HG03045 (cell line): ENCODE measurements around the gene SAP30BP.

Experiments
- ATAC-seq: cut with Tn5 transposase; IDR thresholded peaks from one replicate; pipeline ENCODE4 v1.9.1; 2021; ENCODE audit warnings: mild to moderate bottlenecking, moderate library complexity; ENCODE audit not compliant: unreplicated experiment

The SAP30BP gene

DNA sequence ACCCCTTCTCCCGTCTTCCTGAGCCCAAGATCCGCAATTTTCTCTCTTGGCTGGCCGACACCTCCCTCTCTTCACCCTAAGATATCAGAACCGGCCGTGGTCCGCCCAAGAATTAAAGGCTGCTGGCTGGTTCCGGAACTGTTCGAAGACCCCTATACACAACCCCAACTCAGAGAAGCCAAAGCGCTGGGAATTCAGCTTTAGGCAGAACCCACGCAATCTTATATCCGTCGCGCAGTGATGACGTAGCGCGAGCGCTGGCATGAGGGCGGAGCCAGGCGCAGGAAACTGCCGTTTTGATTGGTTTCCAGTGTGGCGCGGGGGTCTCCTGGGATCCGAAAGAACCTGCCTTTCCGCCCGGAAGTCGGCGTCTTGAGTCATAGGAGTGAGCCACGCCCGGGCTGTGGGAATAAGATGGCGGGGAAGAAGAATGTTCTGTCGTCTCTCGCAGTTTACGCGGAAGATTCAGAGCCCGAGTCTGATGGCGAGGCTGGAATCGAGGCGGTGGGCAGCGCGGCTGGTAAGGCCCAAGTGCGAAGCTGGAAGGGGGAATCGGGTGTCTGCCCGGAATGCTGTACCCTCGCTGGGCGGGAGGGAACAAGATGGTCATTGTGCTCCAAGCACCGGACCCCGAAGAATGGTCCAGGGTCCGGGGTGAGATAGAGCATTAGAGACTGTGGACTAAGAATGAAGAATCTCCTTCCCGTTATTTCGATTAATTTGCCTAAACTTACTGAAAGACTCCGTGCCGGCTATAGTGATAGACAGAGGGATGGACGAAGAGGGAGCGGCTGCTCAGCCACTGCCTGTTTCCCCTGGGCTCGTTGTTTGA, at the start of gene SAP30BP, which contains the start of gene RECQL5:
SAP30BP (plus strand) TSS at position 380 of the 832 bp plus-strand sequence; CDS start at position 415, 35 bp downstream.
RECQL5 (minus strand) TSS at position 196 of the 832 bp plus-strand sequence. CDS start 597 bp downstream, outside the sequence.
- ATAC-seq, result peak; percentile 77

DNA sequence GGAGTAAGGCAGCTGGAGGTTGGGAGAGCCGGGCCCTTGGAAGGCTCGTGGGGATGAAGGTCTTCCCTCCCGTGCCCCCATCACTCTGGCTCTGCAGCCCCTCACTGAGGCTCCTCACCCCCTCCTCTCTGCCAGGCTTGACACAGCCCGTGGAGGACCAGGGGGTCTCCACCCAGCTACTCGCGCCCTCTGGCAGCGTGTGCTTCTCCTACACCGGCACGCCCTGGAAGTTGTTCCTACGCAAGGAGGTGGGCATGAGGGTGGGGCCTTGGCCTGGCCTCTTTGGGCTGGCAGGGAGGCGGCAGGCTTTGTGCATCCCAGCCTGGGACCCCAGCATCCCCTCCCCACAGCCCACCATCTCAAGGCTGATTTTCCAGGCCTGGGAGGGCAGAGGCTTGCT, 49.5 kb upstream of the SAP30BP start:
- ATAC-seq, result no peak

DNA sequence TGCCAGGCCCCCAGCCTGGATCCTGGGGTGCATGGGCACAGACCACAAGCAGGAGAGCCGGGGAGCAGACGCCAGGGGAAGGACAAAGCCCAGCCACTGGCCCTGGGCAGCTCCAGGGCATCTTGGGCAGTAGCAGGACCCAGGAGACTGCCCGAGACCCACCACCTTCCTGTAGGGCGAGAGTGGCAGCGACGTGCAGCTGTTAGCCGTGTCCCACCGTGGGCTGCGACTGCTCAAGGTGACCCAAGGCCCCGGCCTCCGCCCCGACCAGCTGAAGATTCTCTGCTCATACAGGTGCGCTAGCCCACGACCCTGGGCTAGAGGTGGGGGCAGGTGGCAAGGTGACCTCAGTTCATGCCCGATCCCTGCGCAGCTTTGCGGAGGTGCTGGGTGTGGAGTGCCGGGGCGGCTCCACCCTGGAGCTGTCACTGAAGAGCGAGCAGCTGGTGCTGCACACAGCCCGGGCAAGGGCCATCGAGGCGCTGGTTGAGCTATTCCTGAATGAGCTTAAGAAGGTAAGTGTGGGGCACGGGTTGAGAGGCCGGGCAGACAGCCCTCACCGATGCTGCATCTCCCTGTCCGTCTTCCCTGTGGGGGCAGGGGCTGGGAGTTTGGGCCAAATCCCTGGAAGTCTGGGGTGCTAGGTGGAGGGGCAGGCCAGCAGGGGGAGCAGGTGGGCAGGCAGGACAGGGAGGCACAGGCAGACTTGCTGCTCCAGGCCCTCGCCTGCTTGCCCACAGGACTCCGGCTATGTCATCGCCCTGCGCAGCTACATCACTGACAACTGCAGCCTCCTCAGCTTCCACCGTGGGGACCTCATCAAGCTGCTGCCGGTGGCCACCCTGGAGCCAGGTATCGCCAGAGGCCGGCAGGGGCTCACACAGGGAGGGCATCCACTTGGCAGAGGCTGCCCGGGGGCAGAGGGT, 47.4 kb upstream of the SAP30BP start:
- ATAC-seq, result no peak

DNA sequence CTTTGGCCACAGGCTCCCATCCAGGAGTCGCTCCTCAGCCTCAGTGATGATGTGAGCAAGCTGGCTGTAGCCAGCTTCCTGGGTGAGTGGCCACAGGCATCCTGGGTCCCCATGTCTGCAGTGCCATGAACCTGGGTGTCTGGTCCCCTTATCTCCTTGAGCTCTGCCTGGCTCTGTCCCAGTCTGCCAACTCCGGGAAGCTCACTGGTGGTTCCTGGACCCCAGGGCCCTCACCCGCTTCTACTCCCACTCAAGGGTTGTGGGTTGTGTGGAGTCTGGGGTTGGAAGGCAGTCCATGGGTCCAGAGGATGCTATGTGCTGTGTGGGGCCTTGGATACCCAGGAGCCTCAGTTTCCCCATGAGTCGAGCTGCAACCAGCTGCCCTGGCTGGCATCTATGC, 45.6 kb upstream of the SAP30BP start:
- ATAC-seq, result no peak

DNA sequence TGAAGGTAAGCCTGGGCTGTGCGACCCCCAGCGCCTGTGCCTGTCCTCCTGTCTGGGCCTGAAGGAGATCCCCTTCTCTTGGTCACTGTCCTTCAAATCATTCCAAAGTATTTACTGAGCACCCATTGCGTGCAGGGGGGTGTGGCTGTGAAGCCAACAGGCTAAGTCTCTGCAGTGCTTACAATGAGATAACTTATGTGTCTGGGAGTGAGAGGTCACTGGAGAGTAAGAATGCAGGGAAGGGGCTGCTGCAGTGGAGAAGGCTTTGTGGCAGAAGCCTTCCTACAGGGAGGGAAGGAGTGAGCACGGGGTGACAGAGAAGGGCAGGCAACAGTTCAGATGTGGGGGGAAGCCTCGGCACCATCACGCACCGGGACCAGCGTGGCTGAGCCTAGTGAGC, 45.1 kb upstream of the SAP30BP start:
- no peak for ATAC-seq

DNA sequence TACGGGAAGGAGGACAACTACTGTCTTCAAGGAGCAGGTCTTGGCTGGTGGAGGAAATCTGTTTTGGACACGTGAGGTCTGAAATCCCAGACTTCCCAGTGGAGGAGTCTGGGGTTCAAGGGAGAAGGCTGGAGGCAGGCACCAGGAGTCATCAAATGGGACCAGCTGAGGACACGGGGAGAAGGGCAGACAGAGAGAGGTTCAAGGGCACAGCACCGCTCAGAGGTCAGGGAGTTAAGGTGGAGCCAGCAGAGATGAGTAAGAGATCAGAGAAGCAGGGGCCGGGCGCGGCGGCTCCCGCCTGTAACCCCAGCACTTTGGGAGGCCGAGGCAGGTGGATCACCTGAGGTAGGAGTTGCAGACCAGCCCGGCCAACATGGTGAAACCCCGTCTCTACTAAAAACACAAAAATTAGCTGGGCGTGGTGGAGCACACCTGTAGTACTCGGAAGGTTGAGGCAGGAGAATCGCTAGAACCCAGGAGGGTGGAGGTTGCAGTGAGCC, 44.3 kb upstream of the SAP30BP start:
- ATAC-seq, result no peak

DNA sequence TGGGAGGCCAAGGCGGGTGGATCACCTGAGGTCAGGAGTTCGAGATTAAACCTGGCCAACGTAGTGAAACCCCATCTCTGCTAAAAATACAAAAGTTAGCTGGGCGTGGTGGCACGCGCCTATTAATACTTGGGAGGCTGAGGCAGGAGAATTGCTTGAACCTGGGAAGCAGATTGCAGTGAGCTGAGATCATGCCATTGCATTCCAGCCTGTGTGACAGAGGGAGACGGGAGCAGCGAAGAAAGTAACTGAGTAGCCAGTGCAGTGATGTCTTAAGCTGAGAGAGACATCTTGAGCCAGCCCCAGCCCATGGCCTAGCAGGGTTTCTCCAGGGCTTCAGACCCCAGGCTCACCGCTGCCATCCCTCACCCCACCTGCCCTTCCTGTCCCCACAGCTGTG, 43.8 kb upstream of the SAP30BP start:
- no peak for ATAC-seq

DNA sequence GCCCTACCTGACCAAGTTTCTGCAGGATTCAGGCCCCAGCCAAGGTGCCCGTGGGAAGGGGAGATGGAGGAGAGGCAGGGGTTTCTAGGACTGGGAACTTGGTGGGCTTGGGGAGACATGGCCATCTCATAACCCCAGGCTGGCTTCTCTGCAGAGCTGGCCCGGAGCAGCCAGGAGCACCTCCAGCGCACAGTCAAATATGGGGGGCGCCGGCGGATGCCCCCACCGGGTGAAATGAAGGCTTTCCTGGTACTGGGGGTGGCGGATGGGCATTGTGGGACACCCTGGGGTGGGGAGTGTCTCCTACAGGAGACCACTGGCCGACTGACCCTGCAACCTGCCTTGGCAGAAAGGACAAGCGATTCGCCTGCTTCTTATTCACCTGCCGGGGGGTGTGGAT, 43.1 kb upstream of the SAP30BP start:
- no peak for ATAC-seq

DNA sequence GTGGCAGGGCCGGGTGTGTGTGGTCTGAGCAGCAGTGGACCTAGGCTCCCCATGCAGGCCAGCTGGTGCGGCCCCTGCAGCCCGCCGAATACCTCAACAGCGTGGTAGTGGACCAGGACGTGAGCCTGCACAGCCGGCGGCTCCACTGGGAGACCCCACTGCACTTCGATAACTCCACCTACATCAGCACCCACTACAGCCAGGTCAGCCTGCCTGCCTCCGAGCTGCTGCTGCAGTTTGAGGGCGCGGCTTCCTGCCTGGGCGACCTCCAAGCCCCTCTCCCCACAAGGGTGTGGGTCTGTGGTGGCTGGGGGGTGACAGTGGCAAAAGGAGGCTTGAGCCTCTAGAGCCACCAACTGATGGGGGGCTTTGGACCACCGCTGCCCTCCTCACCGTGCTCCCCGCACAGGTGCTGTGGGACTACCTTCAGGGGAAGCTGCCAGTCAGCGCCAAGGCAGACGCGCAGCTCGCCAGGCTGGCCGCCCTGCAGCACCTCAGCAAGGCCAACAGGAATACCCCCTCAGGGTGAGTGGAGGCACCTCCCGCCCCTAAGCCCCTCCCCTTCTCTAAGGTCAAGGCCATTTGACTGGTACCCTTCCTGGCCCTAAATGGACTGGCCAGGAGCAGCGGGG, 42.3 kb upstream of the SAP30BP start:
- no peak for ATAC-seq

DNA sequence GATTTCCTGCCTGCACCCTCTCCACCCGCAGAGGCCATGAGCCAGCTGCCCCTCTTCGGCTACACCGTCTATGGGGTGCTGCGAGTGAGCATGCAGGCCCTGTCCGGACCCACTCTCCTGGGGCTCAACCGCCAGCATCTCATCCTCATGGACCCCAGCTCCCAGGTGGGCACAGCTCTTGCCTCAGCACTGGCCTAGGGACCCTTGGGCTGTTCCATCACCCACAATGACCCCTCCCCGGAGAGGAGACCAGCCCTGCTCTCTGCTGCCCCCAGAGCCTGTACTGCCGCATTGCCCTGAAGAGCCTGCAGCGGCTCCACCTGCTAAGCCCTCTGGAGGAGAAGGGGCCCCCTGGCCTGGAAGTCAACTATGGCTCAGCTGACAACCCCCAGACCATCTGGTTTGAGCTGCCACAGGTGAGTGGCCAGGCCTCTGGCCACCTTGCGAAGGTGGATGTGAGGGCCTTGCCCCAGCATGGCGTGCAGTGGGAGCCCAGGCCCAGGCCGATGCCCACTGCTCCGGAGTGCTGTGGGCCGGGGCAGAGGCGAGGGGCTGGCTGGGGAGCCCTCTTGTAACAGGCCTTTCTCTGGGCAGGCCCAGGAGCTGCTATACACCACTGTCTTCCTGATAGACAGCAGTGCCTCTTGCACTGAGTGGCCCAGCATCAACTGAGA, 41.2 kb upstream of the SAP30BP start:
- ATAC-seq, result no peak

DNA sequence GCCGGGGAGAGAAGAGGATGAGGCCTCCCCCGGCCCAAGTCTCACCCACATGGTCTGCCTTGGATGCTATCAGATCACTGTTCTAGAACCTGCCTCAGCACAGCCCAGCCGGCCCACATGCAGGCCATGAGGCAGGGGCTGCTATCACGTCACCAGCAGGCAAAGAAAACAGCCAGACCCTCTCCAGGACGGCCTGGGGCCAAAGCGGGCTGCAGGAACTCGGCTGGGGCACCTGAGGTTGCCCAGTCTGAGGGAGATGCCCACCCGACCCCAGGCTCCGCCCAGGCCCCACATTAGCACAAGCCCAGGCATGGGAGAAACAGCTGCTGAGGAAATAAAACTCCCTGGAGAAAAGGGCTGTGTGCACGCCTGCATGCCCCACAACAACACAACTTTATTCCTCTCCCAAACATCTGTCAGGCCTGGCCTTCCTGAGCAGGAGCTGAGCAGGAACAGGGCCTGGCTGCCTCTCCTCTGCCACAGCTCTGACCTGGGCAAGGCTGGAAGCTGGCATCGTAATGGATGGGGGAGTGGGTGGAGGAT, 40.6 kb upstream of the SAP30BP start:
- no peak for ATAC-seq

DNA sequence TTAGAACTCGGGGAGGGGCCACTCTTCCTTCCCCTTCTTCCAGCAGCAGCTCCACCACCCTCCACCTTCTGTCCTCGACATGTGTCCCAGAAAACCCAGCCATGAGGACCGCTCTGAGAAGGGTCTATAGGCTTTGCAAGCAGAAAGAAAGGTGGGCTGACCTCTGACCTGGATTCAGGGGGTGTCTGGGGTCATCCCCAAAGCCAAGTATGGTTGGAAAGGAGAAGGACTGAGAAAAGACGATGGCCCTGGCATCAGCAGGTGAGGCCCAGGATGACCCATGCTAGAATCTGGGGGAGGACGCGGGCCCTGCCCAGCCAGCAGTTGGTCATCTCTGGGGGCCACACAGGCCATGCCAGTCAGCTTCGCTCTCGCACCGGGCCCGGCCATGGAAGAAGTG, 40.0 kb upstream of the SAP30BP start:
- no peak for ATAC-seq

DNA sequence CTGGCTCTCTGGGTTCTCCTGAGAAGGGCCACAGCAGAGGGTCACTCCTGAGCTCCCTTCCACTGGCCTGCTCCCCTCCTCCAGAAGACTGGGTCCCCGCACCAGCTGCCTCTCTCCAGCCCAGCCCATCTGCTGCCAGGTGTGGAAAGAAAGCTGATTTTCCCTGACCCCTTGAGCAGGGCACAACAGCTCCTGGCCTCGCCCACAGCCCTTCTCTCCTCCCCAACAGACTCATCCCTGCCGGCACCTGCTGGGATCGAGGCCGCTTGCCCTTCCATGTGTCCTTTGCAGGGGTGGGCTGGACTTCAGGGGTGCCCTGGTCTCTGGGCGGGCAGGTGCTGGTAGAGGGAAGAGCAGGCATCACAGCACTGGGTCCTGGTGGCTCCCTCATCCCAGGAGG, 38.7 kb upstream of the SAP30BP start:
- no peak for ATAC-seq

DNA sequence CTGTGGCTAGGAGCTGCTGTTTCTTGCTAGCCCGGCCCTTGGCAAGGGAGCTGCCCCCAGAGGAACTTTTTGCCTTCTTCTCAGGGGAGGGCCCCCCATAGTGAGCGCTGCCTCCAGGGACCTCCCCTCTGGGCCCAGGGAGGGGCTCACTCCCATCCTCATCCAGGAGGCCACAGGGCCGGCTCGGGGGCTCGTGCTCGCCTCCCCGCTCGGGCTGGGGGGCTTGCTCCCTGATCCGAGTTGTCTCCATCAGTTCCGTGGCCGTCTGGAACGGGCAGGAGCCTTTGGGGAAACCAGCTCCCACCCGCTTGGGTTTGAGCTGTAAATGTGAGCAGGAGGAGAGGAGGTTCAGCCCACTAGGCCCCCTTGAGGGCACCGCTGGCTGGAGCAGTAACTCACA, 38.0 kb upstream of the SAP30BP start:
- no peak for ATAC-seq

DNA sequence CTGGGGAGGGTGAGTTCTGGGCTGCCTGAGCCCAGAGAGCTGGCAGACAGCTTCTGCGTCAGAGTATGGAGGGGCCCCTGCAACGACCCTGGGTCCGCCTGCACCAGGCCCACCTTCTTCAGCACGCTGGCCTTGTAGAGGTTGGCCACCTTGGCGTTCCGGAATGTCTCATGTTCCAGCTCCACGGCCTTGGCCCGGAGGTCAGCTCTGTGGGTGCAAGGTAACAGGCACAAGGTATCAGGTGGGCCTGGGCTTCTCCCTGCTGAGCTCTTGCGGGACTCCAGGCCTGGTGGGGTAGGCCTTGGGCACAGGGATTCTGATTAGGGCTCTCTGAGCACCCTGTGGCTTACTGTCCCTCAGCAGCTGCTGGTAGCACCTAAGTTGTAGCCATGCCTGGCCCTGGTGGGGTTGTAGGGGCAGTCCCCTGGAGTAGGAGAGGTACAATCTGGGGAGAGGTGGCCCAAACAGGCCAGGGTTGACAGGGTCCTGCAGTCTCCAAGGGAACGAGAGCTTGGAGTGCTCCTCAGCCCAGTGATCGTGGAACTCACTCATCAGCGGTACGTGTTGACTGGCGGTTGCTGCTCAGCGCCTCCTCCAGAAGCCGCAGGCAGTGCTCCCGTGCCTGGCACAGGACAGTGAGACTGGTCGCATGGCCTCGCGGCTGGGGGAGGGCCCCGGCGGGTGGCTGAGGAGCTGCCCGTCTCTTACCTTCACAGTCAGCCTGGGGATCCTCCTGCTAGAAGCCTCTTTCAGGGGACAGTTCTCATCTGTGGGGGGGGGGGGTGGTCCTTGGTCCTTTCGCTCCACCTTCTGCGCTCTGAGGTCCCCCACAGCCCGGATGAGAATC, 36.8 kb upstream of the SAP30BP start:
- no peak for ATAC-seq

DNA sequence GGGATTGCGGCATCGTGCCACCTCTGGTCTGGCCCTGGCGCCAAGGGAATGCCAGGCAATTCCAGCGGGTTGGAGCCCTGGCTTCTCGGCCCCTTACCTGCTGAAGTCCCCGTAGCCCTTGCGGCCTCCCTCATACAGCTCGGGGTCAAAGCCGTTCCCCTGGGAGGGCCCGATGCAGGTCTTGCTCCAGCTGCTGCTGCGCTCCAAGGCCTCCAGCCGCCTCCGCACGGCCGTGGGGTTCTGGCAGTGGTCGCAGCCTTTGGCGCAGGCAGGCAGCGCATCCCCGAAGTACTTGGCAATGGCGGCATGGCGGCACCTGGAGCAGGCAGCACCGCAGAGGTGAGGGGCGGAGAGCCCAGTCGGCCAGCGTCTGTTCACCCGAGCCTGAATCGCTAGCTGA, 35.8 kb upstream of the SAP30BP start:
- ATAC-seq, result no peak

DNA sequence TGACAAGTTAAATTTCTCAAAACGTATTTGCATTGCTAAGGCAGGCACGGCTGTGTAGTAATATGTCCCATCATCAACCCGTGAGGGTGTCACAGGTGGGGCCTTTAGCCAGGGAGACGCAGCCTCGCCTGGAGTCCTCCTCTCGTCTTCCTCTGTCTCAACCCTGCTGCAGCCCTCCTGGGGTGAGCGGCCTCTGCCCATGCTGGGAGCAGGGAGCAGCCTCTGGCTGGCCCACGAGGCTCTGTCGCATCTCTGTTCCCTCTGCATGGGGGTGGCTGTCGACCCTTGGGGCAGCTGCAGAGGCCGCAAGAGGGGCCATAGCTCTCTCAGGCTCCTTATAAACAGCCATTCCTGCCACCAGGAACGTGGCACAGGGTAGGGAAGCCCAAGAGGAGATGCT, 34.7 kb upstream of the SAP30BP start:
- no peak for ATAC-seq

DNA sequence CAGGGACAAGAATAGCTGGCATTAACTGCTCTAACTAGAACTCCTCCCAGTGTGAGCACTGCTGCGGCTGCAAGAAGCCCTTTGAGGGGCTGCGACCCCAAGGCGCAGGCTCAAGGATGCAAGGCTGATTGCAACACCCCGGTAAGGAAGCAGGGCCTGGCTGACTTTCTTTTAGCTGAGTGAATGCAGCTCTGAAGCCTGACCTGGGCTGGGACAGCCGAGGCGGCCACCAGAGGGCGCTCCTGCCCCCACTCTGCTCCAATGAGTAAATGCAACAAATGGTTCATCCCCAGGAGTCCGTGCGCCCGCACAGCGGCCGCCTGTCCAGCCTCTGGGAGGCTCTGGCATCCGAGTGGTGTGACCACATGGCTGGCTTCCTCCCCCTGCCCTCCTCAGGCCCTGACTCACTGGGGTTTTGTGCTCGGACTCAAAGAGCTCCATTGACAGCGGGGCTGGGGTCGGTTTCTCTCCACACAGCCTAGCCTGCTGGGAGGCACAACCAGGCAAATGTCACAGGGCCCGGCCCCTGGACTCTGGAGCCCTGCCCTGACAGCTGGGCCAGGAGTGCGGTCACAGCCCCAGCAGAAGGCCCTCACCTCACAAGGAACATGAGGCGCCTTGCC, 34.2 kb upstream of the SAP30BP start, which contains the start of gene SMIM5:
SMIM5 (plus strand) TSS at position 572 of the 623 bp plus-strand sequence. CDS start 6,768 bp downstream, outside the sequence.
- no peak for ATAC-seq
